ENCODE measurements around the gene FKBP15.

GRCh38 chr9:113176803-113177202 is 44.3 kb downstream of the FKBP15 start:
- TF ChIP-seq CREM (IDR thresholded peaks at IDR 0.05) = no peak
- no peak for TF ChIP-seq CREM (CRISPR knock-in tag; IDR thresholded peaks at IDR 0.05)
- TF ChIP-seq, protein P1, sequence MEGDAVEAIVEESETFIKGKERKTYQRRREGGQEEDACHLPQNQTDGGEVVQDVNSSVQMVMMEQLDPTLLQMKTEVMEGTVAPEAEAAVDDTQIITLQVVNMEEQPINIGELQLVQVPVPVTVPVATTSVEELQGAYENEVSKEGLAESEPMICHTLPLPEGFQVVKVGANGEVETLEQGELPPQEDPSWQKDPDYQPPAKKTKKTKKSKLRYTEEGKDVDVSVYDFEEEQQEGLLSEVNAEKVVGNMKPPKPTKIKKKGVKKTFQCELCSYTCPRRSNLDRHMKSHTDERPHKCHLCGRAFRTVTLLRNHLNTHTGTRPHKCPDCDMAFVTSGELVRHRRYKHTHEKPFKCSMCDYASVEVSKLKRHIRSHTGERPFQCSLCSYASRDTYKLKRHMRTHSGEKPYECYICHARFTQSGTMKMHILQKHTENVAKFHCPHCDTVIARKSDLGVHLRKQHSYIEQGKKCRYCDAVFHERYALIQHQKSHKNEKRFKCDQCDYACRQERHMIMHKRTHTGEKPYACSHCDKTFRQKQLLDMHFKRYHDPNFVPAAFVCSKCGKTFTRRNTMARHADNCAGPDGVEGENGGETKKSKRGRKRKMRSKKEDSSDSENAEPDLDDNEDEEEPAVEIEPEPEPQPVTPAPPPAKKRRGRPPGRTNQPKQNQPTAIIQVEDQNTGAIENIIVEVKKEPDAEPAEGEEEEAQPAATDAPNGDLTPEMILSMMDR (CRISPR knock-in tag; IDR thresholded peaks at IDR 0.05) = no peak
- no peak for TF ChIP-seq ZFP62 (CRISPR knock-in tag; IDR thresholded peaks at IDR 0.05)
- TF ChIP-seq FOXP1 (IDR thresholded peaks at IDR 0.05) = no peak
- TF ChIP-seq FOXP1 (CRISPR knock-in tag; IDR thresholded peaks at IDR 0.05) = no peak
- TF ChIP-seq, protein P2, sequence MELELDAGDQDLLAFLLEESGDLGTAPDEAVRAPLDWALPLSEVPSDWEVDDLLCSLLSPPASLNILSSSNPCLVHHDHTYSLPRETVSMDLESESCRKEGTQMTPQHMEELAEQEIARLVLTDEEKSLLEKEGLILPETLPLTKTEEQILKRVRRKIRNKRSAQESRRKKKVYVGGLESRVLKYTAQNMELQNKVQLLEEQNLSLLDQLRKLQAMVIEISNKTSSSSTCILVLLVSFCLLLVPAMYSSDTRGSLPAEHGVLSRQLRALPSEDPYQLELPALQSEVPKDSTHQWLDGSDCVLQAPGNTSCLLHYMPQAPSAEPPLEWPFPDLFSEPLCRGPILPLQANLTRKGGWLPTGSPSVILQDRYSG (CRISPR knock-in tag; IDR thresholded peaks at IDR 0.05) = no peak

Data from HepG2 (cell line).